Cardiac septum (tissue), 1 donor: Measurements from ENCODE around the gene PTPRN2. TPM values are rescaled to one million over a fixed set of nuclear protein-coding genes. Genes with fewer than 3 reads are reported as not detected.
"Not testable (repeated sequence)": the region's sequence is repeated elsewhere in the genome, so short reads cannot be mapped to it uniquely, and the experiment has no call there.

ENCODE experiments used
- DNase-seq: peaks from one replicate; pipeline ENCODE4 v3.0.0-alpha.2; 2020; ENCODE audit warnings: low spot score
- intact Hi-C: fragments of 100-400 bp; cut with DNase I; formaldehyde crosslinking; loops from one replicate; pipeline ENCODE4 v1.14.0; 2022
- total RNA-seq: library from RNA; stranded (reverse); fragmentation: NEBNext Ultra II Directional; extraction: Animal tissue kit (Norgen Biotek cat#: 25700); gene quantifications from one replicate; pipeline ENCODE4 v1.2.1, GENCODE V29; 2021
- donor health status: DM: no; HTN: no; CAD: no.

Gene PTPRN2
- total RNA-seq, 1 donor from 2014 or later: 0.92 TPM

GRCh38 chr7:157669768-157670351 is 917.8 kb downstream of the PTPRN2 start:
- intact Hi-C loops: no loop called here
- peak; percentile 73 for DNase-seq

DNA sequence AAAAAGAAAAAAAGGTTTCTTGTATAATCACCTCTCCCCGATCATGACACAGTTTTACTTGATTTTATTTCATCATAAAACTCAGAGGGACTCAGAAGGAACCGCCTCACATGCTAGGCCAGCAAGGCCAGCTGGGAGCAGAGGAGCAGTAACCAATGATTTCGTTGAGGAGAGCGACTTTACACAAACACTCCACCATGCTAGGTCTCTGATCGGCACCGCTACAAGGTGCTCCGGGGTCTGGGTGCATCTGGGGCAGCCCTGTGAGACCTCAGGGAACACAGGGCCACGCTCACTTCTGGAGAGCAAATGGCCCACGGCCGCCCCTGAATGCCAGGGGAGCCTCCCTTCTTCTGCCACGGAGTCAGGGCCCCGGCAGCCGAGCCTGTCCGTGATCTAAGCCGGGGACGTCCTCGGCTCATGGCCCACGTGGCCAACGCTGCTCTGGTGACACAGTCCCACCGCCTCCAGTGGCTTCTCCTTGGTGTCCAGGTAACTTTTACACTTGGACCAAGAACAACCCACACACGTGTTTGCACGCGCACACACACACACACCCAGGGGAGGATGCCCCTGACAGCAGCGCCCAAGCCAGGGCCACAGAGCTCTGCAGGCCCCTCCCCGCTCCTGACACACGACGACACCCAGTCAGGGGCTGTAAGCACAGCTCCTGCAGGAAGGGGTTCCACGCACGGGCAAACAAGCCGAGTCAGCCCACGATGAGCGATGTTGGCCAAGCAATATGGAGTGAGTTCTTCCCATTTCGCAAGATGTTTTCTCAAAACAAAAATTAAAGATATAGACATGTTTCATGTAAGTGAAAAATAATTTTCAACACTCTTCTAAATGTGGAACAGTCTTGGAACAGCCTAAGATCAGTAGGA is 918.5 kb downstream of the PTPRN2 start:
- intact Hi-C loops: no loop called here
- peak; percentile 63 for DNase-seq

GRCh38 chr7:157668221-157668883 is 919.3 kb downstream of the PTPRN2 start:
- intact Hi-C loops: no loop called here
- peak; percentile 51 for DNase-seq

DNA sequence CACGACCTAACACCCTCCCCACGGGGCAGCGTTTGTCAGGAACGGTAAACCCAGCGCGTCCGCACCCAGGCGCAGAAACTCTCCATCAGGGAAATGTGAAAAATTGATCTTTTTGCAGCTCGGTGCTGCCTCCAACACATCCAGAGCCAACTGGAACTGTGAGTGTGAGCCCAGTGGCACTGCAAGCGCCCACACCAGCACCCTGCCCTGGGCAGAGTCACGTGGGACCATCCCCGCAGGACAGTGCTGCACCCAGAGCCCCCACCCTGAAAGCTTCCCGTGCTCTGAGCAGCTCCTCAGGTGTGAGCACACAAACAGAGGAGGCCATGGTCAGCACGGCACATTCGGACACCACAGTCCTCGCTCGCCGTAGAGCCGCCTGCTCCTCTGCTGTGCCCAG is 919.9 kb downstream of the PTPRN2 start:
- intact Hi-C loops: no loop called here

DNA sequence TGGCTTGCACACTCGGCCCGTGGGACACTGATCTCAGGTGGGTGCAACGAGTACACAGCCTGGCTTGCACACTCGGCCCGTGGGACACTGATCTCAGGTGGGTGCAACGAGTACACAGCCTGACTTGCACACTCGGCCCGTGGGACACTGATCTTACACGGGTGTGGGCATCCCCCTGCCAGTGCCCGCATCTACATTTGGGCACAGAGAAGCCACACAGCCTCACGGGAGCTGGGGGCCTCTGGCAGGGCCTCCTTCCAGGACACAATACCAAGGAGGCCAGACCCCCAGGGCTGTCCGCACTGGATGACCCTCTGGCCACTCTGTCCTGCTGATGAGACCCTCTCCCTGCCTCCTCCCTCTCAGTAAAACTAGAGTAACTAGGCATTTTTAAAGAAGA is 920.4 kb downstream of the PTPRN2 start:
- DNase-seq: peak; percentile 44
- intact Hi-C loops: no loop called here

More for the DNA sequence above, 919.9 kb downstream of the PTPRN2 start:
- DNase-seq: peak; percentile 27

GRCh38 chr7:157666530-157667040 is 921.0 kb downstream of the PTPRN2 start:
- intact Hi-C loops: no loop called here
- peak; percentile 35 for DNase-seq

DNA sequence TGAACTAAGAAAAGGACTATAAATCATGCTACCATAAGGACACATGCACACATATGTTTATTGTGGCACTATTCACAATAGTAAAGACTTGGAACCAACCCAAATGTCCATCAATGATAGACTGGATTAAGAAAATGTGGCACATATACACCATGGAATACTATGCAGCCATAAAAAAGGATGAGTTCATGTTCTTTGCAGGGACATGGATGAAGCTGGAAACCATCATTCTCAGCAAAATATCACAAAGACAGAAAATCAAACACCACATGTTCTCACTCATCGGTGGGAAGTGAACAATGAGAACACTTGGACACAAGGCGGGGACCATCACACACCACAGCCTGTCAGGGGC is 922.0 kb downstream of the PTPRN2 start:
- intact Hi-C loops: not testable (repeated sequence)
- peak; percentile 6 for DNase-seq

DNA sequence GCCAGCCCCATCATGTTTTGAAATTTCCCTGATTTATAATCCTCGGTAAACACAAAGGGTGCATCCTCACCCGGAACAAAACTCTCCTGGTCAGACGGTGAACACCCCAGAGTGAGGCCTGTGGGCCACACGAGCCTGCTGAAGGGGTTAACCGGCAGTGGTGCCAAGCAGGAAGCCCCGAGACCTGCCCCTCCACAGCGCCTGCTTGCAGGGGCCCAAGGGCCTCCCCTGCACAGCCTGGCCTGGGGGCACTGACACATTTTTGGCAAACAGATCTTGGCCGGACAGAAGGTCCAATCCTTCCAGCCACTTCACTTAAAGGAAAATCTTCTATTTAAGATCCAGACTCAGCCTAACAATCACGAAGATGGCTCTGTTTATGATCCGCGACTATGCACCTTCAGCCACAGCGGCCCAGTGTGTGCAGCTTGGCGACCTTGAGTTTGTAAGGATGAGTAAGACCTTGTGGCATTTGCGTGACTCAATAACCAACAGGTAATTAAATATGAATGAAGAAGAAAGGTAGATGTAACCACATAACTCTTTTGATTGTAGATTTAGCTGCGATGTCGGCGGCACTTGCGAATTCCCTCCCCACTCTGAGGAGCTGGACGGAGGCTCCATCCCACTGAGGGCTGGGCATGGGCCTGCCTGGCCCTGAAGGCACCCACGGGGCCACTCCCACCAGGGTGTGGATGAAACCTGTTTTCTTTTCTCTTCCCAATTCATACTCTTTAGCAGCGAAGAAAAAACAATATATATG is 922.6 kb downstream of the PTPRN2 start:
- intact Hi-C loops: no loop called here
- DNase-seq: no peak

DNA sequence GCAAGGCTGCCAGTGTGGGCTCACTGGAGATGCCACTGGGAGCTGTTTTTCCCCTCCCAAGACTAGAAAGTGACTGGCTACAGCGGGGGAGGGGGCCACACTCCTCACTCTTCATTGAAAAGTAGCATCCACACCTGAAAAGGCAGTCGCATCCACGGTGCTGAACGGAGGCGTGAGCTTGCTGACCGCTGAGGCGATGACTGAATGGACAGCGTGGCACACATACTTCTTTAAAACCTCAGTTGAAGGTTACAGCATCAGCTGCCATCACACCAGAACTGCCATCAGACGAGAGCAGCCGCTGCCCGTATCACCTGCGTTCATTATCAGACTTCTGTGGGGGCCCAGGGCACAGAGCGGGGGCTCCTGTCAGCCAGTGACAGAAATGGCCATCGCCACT is 923.6 kb downstream of the PTPRN2 start:
- intact Hi-C loops: no loop called here
- peak; percentile 57 for DNase-seq

DNA sequence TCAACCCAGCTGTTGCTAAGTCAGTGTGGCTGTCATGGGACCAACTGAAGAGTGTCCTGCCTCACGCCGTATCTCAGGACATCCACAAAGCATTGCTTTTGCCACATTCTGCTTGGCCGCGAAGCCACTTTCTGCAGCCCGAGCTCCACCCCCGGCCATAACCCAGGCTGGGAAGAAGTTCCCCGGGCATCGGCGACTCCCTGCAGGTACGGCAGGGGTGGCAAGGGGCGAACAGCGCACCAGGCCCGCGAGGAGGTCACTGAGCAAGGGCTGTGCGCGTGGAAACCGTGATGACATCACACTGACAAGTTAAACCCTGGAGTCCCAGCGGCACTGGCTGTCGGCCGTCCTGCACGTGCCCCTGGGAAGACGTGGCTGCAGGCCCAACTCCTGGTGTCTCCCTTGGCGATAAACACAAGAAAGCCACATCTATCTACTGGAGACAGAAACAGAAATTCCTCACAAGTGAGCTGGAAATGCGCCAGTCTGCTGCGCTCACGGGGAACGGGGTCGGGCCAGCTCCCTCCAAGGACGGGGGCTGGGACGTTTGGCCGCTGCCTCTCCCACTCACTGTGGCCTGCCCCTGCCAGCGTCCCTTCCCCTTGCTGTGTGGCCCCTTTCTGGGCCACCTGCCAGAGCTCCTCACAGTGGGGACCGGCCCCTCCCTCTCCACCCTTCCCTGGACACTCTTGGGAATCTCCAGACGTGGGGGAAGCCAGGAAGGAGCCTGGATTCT is 924.5 kb downstream of the PTPRN2 start:
- DNase-seq: peak; percentile 68

GRCh38 chr7:157662110-157662791 is 925.4 kb downstream of the PTPRN2 start:
- peak; percentile 39 for DNase-seq
- intact Hi-C loops: no loop called here

More for the DNA sequence above, 924.5 kb downstream of the PTPRN2 start:
- intact Hi-C loops: no loop called here

DNA sequence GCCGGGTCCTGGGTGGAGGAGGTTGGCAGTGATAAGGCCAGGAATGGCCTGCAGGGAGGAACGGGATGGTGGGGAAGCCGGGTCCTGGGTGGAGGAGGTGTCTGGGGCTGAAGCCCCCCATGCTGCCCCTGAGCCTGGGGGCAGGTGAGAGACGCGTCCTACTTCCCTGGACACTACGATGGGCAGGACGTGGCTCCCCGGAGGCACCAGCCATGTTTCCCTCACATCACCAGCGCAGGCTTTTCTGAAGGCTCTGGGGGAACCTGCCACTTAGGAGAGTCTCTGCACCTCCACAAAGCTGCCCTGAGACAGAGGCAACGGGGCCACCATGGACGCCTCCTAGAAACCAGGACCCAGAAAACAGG is 926.0 kb downstream of the PTPRN2 start:
- peak; percentile 56 for DNase-seq
- intact Hi-C loops: no loop called here

DNA sequence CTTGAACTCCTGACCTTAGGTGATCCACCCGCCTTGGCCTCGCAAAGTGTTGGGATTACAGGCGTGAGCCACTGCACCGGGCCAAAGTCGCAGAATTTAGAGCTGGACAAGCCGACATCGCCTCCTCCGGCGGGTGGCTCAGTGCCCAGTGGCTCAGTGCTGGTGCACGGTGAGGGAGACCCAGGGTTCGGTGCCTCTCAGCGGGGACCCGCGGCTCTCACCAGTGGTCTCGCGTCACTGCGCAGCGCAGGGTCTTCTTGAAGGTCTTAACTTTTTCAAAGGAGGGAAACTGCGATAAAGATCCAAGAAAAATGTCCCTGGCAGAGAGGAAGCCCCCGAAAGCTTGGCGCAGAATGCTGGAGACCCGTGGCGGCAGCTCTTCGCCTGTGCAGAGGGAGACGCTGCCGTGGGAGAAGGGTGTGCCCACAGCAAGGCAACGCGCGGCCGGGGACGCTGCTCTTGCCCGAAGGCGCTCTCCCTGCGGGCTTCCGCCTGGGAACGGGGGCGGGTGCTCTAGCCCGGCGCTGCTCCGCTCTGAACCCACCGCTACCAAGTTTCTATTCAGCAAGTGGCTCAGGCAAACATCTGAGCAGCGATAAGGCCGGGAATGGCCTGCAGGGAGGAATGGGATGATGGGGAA is 926.5 kb downstream of the PTPRN2 start:
- intact Hi-C loops: no loop called here
- peak; percentile 55 for DNase-seq

- intact Hi-C loops: no loop called here
- DNase-seq: no peak
Observed at GRCh38 chr7:157658851-157659412, 928.7 kb downstream of the PTPRN2 start.

DNA sequence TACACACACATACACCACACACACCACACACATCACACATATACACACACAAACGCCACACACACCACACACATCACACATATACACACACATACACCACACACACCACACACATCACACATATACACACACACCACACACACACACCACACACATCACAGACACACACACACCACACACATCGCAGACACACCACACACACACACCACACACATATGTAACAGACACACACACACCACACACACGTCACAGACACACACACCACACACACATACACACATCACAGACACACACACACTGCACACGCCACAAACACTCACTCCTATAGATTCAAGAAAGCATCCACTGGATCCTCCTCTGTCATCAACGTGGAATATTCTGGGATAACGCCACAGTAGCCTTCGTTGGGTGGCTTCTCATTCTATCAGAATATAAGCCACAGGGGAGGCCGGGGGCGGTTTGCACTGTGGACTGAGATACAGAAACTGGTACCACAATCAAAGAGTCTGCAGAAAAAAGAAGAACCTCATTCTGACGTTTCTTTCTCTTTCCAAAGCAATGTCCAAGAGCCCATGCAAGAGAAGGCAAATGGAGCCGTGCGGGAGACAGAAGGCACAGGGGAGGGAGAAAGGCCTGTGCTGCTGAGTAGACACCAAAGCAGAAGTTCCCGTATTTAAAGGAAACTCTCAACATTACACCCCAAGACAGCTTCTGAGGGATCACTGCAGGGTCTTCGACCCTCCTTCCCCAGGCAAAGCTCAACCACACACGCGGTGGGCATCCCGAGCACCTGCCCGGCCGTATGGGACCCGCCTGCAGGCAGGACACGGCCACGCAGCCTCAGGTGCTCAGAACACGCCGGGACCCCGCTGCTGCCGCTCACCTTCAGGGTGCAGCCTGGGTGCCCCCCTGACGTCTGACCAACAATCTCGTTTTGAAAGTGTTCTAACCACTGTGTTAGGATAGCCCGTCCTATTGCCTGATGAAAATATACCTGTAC is 929.6 kb downstream of the PTPRN2 start:
- DNase-seq: no peak
- intact Hi-C loops: no loop called here

DNA sequence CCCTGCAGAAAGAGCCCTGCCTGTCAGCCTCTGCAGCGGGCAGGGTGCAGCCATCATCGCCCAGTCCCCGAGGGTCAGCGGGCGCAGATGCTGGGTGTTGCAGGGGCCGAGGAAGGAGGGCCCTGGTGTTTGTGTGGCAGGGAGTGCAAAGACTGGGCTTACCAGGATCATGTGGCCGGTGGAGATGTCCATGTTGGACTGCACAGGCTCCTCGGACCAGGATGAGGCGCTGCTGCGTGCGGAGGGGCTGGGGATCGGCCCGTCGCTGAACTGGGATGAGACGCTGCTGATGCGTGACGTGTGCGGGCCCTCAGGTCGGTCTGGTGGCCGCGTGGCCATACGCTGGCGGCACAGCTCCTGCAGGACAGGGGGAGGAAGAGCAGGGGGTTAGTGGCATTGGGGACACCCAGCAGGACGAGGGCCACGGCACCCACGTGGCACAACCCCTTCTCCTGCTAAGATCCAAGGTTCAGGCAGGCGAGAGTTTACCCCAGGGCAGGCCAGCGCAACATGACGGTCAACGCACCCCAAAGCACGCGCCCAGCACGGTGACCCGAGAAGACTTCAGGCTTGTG is 931.3 kb downstream of the PTPRN2 start:
- intact Hi-C loops: no loop called here
- no peak for DNase-seq
